B cell (primary cell): ENCODE data around the gene GK2.

Experiments
- CTCF ChIP-seq: fragments of 200-600 bp; IDR thresholded peaks from one replicate; pipeline ENCODE4 v1.8.0; 2022; ENCODE audit warnings: antibody characterized with exemption, mild to moderate bottlenecking
- EZH2 ChIP-seq: IDR thresholded peaks from 2 replicates; pipeline ENCODE4 v1.6.1; 2012; ENCODE audit warnings: borderline replicate concordance, low read depth, mild to moderate bottlenecking, moderate library complexity, low read length; ENCODE audit not compliant: insufficient read depth, poor library complexity, severe bottlenecking

GRCh38 chr4:79385641-79386040 lies 22.4 kb downstream of the GK2 start:
- TF ChIP-seq CTCF (no peak), EZH2 (no peak)
